Hypothalamus (tissue), 51 donors: ENCODE measurements around the gene TNS2.
A peak's percentile ranks its signal among the peaks of the same experiment; 100 is the strongest.
"Not testable (repeated sequence)": the region's sequence is repeated elsewhere in the genome, so short reads cannot be mapped to it uniquely, and the experiment has no call there.

Experiments
- DNase-seq, 51 donors: peaks; one replicate each; lab custom pipeline; 2025; lab: John Stamatoyannopoulos, UW

TNS2 gene

GRCh38 chr12:53049571-53050318, at the start of gene TNS2:
Gene TNS2, plus strand, starts transcription at chr12:53050065. Its CDS starts 121 bp downstream, at chr12:53050186.
- peak in 12 of 51 donors; percentile 17 to 68 (median 34) for DNase-seq

- no peak for DNase-seq
Observed at GRCh38 chr12:53004178-53004577, 45.7 kb upstream of the TNS2 start.

- DNase-seq = no peak
Observed at GRCh38 chr12:53004582-53004981, 45.3 kb upstream of the TNS2 start.

- peak in 7 of 51 donors; percentile 11 to 40 (median 15) for DNase-seq
Observed at GRCh38 chr12:53005215-53005985, 44.5 kb upstream of the TNS2 start.

GRCh38 chr12:53005986-53006809, 43.7 kb upstream of the TNS2 start, which contains the start of gene EIF4B:
Gene EIF4B, plus strand, starts transcription at chr12:53006456. Its CDS starts 28 bp downstream, at chr12:53006484.
- peak; percentile 81 to 100 (median 98) for DNase-seq

GRCh38 chr12:53006810-53007309, 43.0 kb upstream of the TNS2 start:
- peak in 50 of 51 donors; percentile 4 to 78 (median 53) for DNase-seq

- no peak for DNase-seq
Observed at GRCh38 chr12:53007343-53007742, 42.5 kb upstream of the TNS2 start.

- DNase-seq = not testable (repeated sequence)
Observed at GRCh38 chr12:53008760-53009159, 41.1 kb upstream of the TNS2 start.

- no peak for DNase-seq
Observed at GRCh38 chr12:53010955-53011354, 38.9 kb upstream of the TNS2 start.

- DNase-seq = no peak
Observed at GRCh38 chr12:53011889-53012288, 38.0 kb upstream of the TNS2 start.

GRCh38 chr12:53012928-53013327, 36.9 kb upstream of the TNS2 start:
- no peak for DNase-seq

GRCh38 chr12:53014709-53015108, 35.2 kb upstream of the TNS2 start:
- DNase-seq = no peak

- DNase-seq = no peak
Observed at GRCh38 chr12:53025250-53025649, 24.6 kb upstream of the TNS2 start.

GRCh38 chr12:53027014-53027413, 22.9 kb upstream of the TNS2 start:
- not testable (repeated sequence) for DNase-seq

GRCh38 chr12:53031616-53032015, 18.2 kb upstream of the TNS2 start:
- DNase-seq = no peak

- not testable (repeated sequence) for DNase-seq
Observed at GRCh38 chr12:53033832-53034231, 16.0 kb upstream of the TNS2 start.

- no peak for DNase-seq
Observed at GRCh38 chr12:53034459-53034858, 15.4 kb upstream of the TNS2 start.

- no peak for DNase-seq
Observed at GRCh38 chr12:53036802-53037201, 13.1 kb upstream of the TNS2 start.

GRCh38 chr12:53039851-53040250, 10.0 kb upstream of the TNS2 start:
- DNase-seq = no peak

GRCh38 chr12:53042607-53043454, 7.0 kb upstream of the TNS2 start:
- no peak for DNase-seq
